OCI-LY7 (cell line): ENCODE data around the gene RSPH10B. TPM values are rescaled to one million over a fixed set of nuclear protein-coding genes. Genes with fewer than 3 reads are reported as not detected.
"Not testable (repeated sequence)": the region's sequence is repeated elsewhere in the genome, so short reads cannot be mapped to it uniquely, and the experiment has no call there.

Source experiments
- BruUV-seq: library from RNA; stranded (reverse); fragments of 400-500 nt; replicated peaks from 2 replicates; lab custom pipeline; 2021; lab: Mats Ljungman, UMichigan
- CTCF ChIA-PET: fragments of 300-600 bp; sonication (Branson Sonifier 250); formaldehyde crosslinking; loops from one replicate; lab custom pipeline; 2022; ENCODE audit warnings: antibody characterized with exemption; ENCODE audit not compliant: unreplicated experiment; lab: Charles Lee
- POLR2A ChIA-PET: fragments of 300-600 bp; sonication (Branson Sonifier 250); formaldehyde crosslinking; loops from one replicate; lab custom pipeline; 2022; ENCODE audit warnings: antibody characterized with exemption; lab: Charles Lee
- DNase-seq: peaks from one replicate; pipeline ENCODE4 v3.0.0-alpha.2; 2015; ENCODE audit warnings: low spot score
- H2AFZ ChIP-seq: fragments of 200-600 bp; sonication (generic), shearing (Covaris generic); 2 replicates; pipeline ENCODE4 v1.6.1; 2014; ENCODE audit warnings: mild to moderate bottlenecking, antibody characterized with exemption, low read length, moderate library complexity
- H3K27ac ChIP-seq: fragments of 200-600 bp; sonication (generic); 2 replicates; pipeline ENCODE4 v1.5.1; 2014; ENCODE audit warnings: mixed run types, low read depth, mild to moderate bottlenecking, moderate library complexity, low read length, inconsistent platforms; ENCODE audit not compliant: poor library complexity, severe bottlenecking
- H3K36me3 ChIP-seq: fragments of 200-600 bp; sonication (generic); 2 replicates; pipeline ENCODE4 v1.6.1; 2014; ENCODE audit warnings: mild to moderate bottlenecking, antibody characterized with exemption, low read length, moderate library complexity, mixed read lengths; ENCODE audit not compliant: insufficient read depth
- H3K4me1 ChIP-seq: fragments of 200-600 bp; sonication (generic); 2 replicates; pipeline ENCODE4 v1.5.1; 2014; ENCODE audit warnings: mild to moderate bottlenecking, low read length; ENCODE audit not compliant: insufficient read depth, poor library complexity, severe bottlenecking
- H3K4me2 ChIP-seq: fragments of 200-600 bp; sonication (generic); 2 replicates; pipeline ENCODE4 v1.6.1; 2014; ENCODE audit warnings: mild to moderate bottlenecking, low read length
- H3K4me3 ChIP-seq: fragments of 200-600 bp; sonication (generic); 2 replicates; pipeline ENCODE4 v1.5.1; 2014; ENCODE audit warnings: mild to moderate bottlenecking, low read depth, low read length; ENCODE audit not compliant: poor library complexity, severe bottlenecking
- H3K79me2 ChIP-seq: fragments of 200-600 bp; sonication (generic); 2 replicates; pipeline ENCODE4 v1.6.1; 2016; ENCODE audit warnings: low read depth, mild to moderate bottlenecking, low read length, moderate library complexity, mixed read lengths; ENCODE audit not compliant: insufficient read depth
- H3K9me2 ChIP-seq: fragments of 200-600 bp; sonication (generic); 2 replicates; pipeline ENCODE4 v1.6.1; 2016; ENCODE audit warnings: mild to moderate bottlenecking, low read length, mixed read lengths; ENCODE audit not compliant: insufficient read depth
- H3K9me3 ChIP-seq: fragments of 200-600 bp; sonication (generic); 2 replicates; pipeline ENCODE4 v1.6.1; 2014; ENCODE audit warnings: mild to moderate bottlenecking, mixed run types, low read length, mixed read lengths
- H4K20me1 ChIP-seq: fragments of 200-600 bp; sonication (generic); 2 replicates; pipeline ENCODE4 v1.6.1; 2014; ENCODE audit warnings: mild to moderate bottlenecking, antibody characterized with exemption, low read length, moderate library complexity, mixed read lengths; ENCODE audit not compliant: insufficient read depth
- CTCF ChIP-seq: fragments of 200-600 bp; sonication (generic); conservative IDR thresholded peaks from 2 replicates; pipeline ENCODE4 v1.5.1; 2014; ENCODE audit warnings: mild to moderate bottlenecking, antibody characterized with exemption, low read length, moderate library complexity, mixed read lengths
- EZH2phosphoT487 ChIP-seq: fragments of 200-600 bp; sonication (generic); IDR thresholded peaks from 2 replicates; pipeline ENCODE4 v1.6.1; 2018; ENCODE audit warnings: low read depth, borderline replicate concordance, mild to moderate bottlenecking, mixed run types, antibody characterized with exemption, low read length, moderate library complexity, mixed read lengths
- intact Hi-C: fragments of 100-400 bp; cut with micrococcal nuclease; formaldehyde crosslinking; loops from one replicate; pipeline ENCODE4 v1.10.0; 2022; ENCODE audit not compliant: unreplicated experiment
- total RNA-seq, 2 experiments: library from RNA; depleted of rRNA in 1 of 2; stranded (reverse); fragments of >200 nt in 1 of 2; shearing (Covaris generic) in 1 of 2; gene quantifications; 2 replicates each; pipeline ENCODE4 v1.2.3, GENCODE V29; 2014 to 2022

RSPH10B gene
- total RNA-seq, 2 experiments from 2014 or later = 0.09 to 0.29 TPM

- Histone ChIP-seq H3K27ac (no peak overlapping the region), H3K9me2 (no peaks in the 10 kb centered on the region), H3K36me3 (no peaks in the 10 kb centered on the region), H4K20me1 (no peaks in the 10 kb centered on the region), H2AFZ (no peak overlapping the region), H3K79me2 (no peaks in the 10 kb centered on the region), H3K4me2 (no peak overlapping the region), H3K9me3 (no peaks in the 10 kb centered on the region), H3K4me3 (no peak overlapping the region), H3K4me1 (no peaks in the 10 kb centered on the region)
- CTCF ChIA-PET = no interaction called here
- TF ChIP-seq CTCF = no peak
- no peak for TF ChIP-seq EZH2phosphoT487
- no TSS peak for BruUV-seq
- no peak for DNase-seq
- intact Hi-C loops = no loop called here
- POLR2A ChIA-PET = interaction anchor here (0.6 kb wide), 1 partner anchor 96 kb away, joined by 3 read pairs; no protein-coding TSS in a partner anchor
These were observed 78.0 kb downstream of the RSPH10B start for GRCh38 chr7:5892498-5892897.

- H4K20me1 ChIP-seq, CTCF ChIA-PET, H3K4me1 ChIP-seq, H3K9me2 ChIP-seq, H3K4me3 ChIP-seq, DNase-seq, H3K9me3 ChIP-seq, H3K4me2 ChIP-seq, intact Hi-C loops, H3K79me2 ChIP-seq, H2AFZ ChIP-seq, POLR2A ChIA-PET, BruUV-seq, H3K27ac ChIP-seq, H3K36me3 ChIP-seq: not testable (repeated sequence)
These were observed 80.2 kb downstream of the RSPH10B start for GRCh38 chr7:5890244-5890643.

- H3K36me3 ChIP-seq, H3K27ac ChIP-seq, H2AFZ ChIP-seq, DNase-seq, intact Hi-C loops, H3K79me2 ChIP-seq, H3K4me1 ChIP-seq, H3K4me2 ChIP-seq, H3K9me3 ChIP-seq, H3K9me2 ChIP-seq, CTCF ChIA-PET, BruUV-seq, H3K4me3 ChIP-seq, H4K20me1 ChIP-seq: not testable (repeated sequence)
- POLR2A ChIA-PET = interaction anchor here (0.6 kb wide), 2 partner anchors 122 to 312 kb away, joined by 3 read pairs; no protein-coding TSS in a partner anchor
These were observed 82.5 kb downstream of the RSPH10B start for GRCh38 chr7:5888021-5888420.

- H3K9me3 ChIP-seq, H3K9me2 ChIP-seq, H3K36me3 ChIP-seq, BruUV-seq, H2AFZ ChIP-seq, CTCF ChIA-PET, H3K79me2 ChIP-seq, H3K27ac ChIP-seq, DNase-seq, H3K4me3 ChIP-seq, intact Hi-C loops, H3K4me1 ChIP-seq, H3K4me2 ChIP-seq, H4K20me1 ChIP-seq: not testable (repeated sequence)
- POLR2A ChIA-PET = interaction anchor here (0.5 kb wide), 1 partner anchor 476 kb away, joined by 3 read pairs; no protein-coding TSS in a partner anchor
These were observed 86.1 kb downstream of the RSPH10B start for GRCh38 chr7:5884431-5884830.

- POLR2A ChIA-PET = interaction anchor here (0.7 kb wide), 1 partner anchor 583 kb away, joined by 4 read pairs; no protein-coding TSS in a partner anchor
- not testable (repeated sequence) for BruUV-seq, H4K20me1 ChIP-seq
These were observed 90.4 kb downstream of the RSPH10B start for GRCh38 chr7:5880106-5880505.

GRCh38 chr7:5879591-5879990 lies 90.9 kb downstream of the RSPH10B start:
- H3K4me2 ChIP-seq, H3K9me3 ChIP-seq, BruUV-seq, H3K4me3 ChIP-seq, H4K20me1 ChIP-seq, DNase-seq, H3K27ac ChIP-seq, H3K4me1 ChIP-seq, H3K79me2 ChIP-seq, intact Hi-C loops, CTCF ChIA-PET, H3K9me2 ChIP-seq, H2AFZ ChIP-seq, H3K36me3 ChIP-seq: not testable (repeated sequence)
- POLR2A ChIA-PET = interaction anchor here (0.7 kb wide), 1 partner anchor 584 kb away, joined by 4 read pairs; no protein-coding TSS in a partner anchor

More at GRCh38 chr7:5880106-5880505, 90.4 kb downstream of the RSPH10B start:
- H2AFZ ChIP-seq, H3K79me2 ChIP-seq, H3K36me3 ChIP-seq, DNase-seq, H3K4me3 ChIP-seq, H3K4me2 ChIP-seq, H3K27ac ChIP-seq, H3K9me2 ChIP-seq, H3K9me3 ChIP-seq, intact Hi-C loops, CTCF ChIA-PET, H3K4me1 ChIP-seq: not testable (repeated sequence)
